Ramos (cell line): ENCODE measurements around the gene RASD2.

Experiments used
- in situ Hi-C: fragments of 300-500 bp; cut with MboI; formaldehyde crosslinking; loops from one replicate; pipeline ENCODE4 v1.14.3; 2022; ENCODE audit warnings: low sequenced_read_pairs; ENCODE audit not compliant: unreplicated experiment

The RASD2 gene

GRCh38 chr22:35555946-35556547, 15.4 kb downstream of the RASD2 start:
- in situ Hi-C loops = no loop called here

- in situ Hi-C loops = no loop called here
Measured at GRCh38 chr22:35556666-35557065, 16.0 kb downstream of the RASD2 start.

- in situ Hi-C loops = no loop called here
Measured at GRCh38 chr22:35558031-35558430, 17.4 kb downstream of the RASD2 start.

GRCh38 chr22:35558719-35559118, 18.1 kb downstream of the RASD2 start:
- in situ Hi-C loops = no loop called here

- in situ Hi-C loops = no loop called here
Measured at GRCh38 chr22:35559354-35560005, 18.8 kb downstream of the RASD2 start.

- in situ Hi-C loops = no loop called here
Measured at GRCh38 chr22:35560366-35560765, 19.7 kb downstream of the RASD2 start.

- in situ Hi-C loops = no loop called here
Measured at GRCh38 chr22:35560824-35561223, 20.2 kb downstream of the RASD2 start.

- in situ Hi-C loops = no loop called here
Measured at GRCh38 chr22:35561796-35562526, 21.3 kb downstream of the RASD2 start.

GRCh38 chr22:35563211-35563610, 22.6 kb downstream of the RASD2 start:
- in situ Hi-C loops = no loop called here

GRCh38 chr22:35564975-35565867, 24.6 kb downstream of the RASD2 start:
- in situ Hi-C loops = no loop called here

GRCh38 chr22:35567351-35568141, 26.9 kb downstream of the RASD2 start:
- in situ Hi-C loops = no loop called here

- in situ Hi-C loops = no loop called here
Measured at GRCh38 chr22:35568751-35569739, 28.4 kb downstream of the RASD2 start.

GRCh38 chr22:35569916-35570315, 29.3 kb downstream of the RASD2 start:
- in situ Hi-C loops = no loop called here

- in situ Hi-C loops = no loop called here
Measured at GRCh38 chr22:35570686-35571194, 30.1 kb downstream of the RASD2 start.

- in situ Hi-C loops = no loop called here
Measured at GRCh38 chr22:35572556-35572955, 31.9 kb downstream of the RASD2 start.

- in situ Hi-C loops = no loop called here
Measured at GRCh38 chr22:35575116-35575748, 34.6 kb downstream of the RASD2 start.

GRCh38 chr22:35576671-35577070, 36.0 kb downstream of the RASD2 start:
- in situ Hi-C loops = no loop called here
